Effector CD8-positive, alpha-beta T cell (primary cell): ENCODE results near the gene STK24.

Experiments
- DNase-seq: peaks from one replicate; lab custom pipeline; 2025; lab: John Stamatoyannopoulos, UW

The STK24 gene

GRCh38 chr13:98511435-98511834, 65.5 kb downstream of the STK24 start:
- no peak for DNase-seq

- DNase-seq = no peak
Observed at GRCh38 chr13:98510156-98510509, 66.8 kb downstream of the STK24 start.

- DNase-seq = no peak
Observed at GRCh38 chr13:98509271-98510155, 67.4 kb downstream of the STK24 start.

GRCh38 chr13:98508685-98509084, 68.2 kb downstream of the STK24 start:
- DNase-seq = no peak

GRCh38 chr13:98508280-98508679, 68.6 kb downstream of the STK24 start:
- no peak for DNase-seq

- DNase-seq = no peak
Observed at GRCh38 chr13:98507282-98507797, 69.6 kb downstream of the STK24 start.

- DNase-seq = no peak
Observed at GRCh38 chr13:98506728-98507230, 70.1 kb downstream of the STK24 start.

- no peak for DNase-seq
Observed at GRCh38 chr13:98506322-98506721, 70.6 kb downstream of the STK24 start.

- no peak for DNase-seq
Observed at GRCh38 chr13:98505217-98505616, 71.7 kb downstream of the STK24 start.

- DNase-seq = no peak
Observed at GRCh38 chr13:98504371-98504963, 72.4 kb downstream of the STK24 start.

- DNase-seq = no peak
Observed at GRCh38 chr13:98504029-98504351, 72.9 kb downstream of the STK24 start.

GRCh38 chr13:98503175-98504028, 73.5 kb downstream of the STK24 start:
- no peak for DNase-seq

- DNase-seq = no peak
Observed at GRCh38 chr13:98500963-98501421, 75.9 kb downstream of the STK24 start.

GRCh38 chr13:98496966-98497365, 79.9 kb downstream of the STK24 start:
- DNase-seq = no peak

GRCh38 chr13:98496479-98496791, 80.5 kb downstream of the STK24 start:
- no peak for DNase-seq

GRCh38 chr13:98495627-98496478, 81.1 kb downstream of the STK24 start:
- DNase-seq = no peak

GRCh38 chr13:98494769-98495168, 82.1 kb downstream of the STK24 start:
- no peak for DNase-seq

- no peak for DNase-seq
Observed at GRCh38 chr13:98493042-98493712, 83.7 kb downstream of the STK24 start.

- DNase-seq = no peak
Observed at GRCh38 chr13:98492335-98493041, 84.4 kb downstream of the STK24 start.

- no peak for DNase-seq
Observed at GRCh38 chr13:98490866-98491265, 86.0 kb downstream of the STK24 start.
